Gastrocnemius medialis (tissue), 4 donors: ENCODE measurements around the gene CLSTN1.

Source experiments
- CTCF ChIP-seq, 5 experiments: fragments of 450-650 bp in 3 of 5; fragments of 200-600 bp in 2 of 5; sonication (generic) in 2 of 5; IDR thresholded peaks in 4 of 5; conservative IDR thresholded peaks in 1 of 5; 1 replicate in 4 of 5; 2 replicates in 1 of 5; pipeline ENCODE4 v1.5.1; 2016 to 2019; ENCODE audit warnings: antibody characterized with exemption in 5 of 5, mild to moderate bottlenecking in 3 of 5, moderate library complexity in 3 of 5
- POLR2A ChIP-seq, 2 donors: fragments of 450-650 bp; IDR thresholded peaks; one replicate each; pipeline ENCODE4 v1.6.1; 2017; ENCODE audit warnings: antibody characterized with exemption in 2 of 2, mild to moderate bottlenecking in 2 of 2, moderate library complexity in 2 of 2

GRCh38 chr1:9729523-9729922 lies 94.2 kb downstream of the CLSTN1 start:
- TF ChIP-seq CTCF (IDR thresholded peaks at IDR 0.05 in 4 of 5, conservative IDR thresholded peaks at IDR 0.05 in 1 of 5) (no peak), POLR2A (IDR thresholded peaks at IDR 0.05) (no peak)
